ENCODE results near the gene OR52D1.

- no peak for TF ChIP-seq CTCF (conservative IDR thresholded peaks at IDR 0.05; ENCODE audit: low read depth, low read length)
- TF ChIP-seq POLR2A (IDR thresholded peaks at IDR 0.05; ENCODE audit: low read depth, low read length) = no peak
- TF ChIP-seq MXI1 (IDR thresholded peaks at IDR 0.05; ENCODE audit: borderline replicate concordance, low read depth, low read length) = no peak
- no peak for TF ChIP-seq CHD1 (IDR thresholded peaks at IDR 0.05; ENCODE audit: low read depth, low read length)
- no peak for TF ChIP-seq MAZ (IDR thresholded peaks at IDR 0.05; ENCODE audit: borderline replicate concordance, low read depth, low read length)
Measured at GRCh38 chr11:5531053-5531831, 42.8 kb downstream of the OR52D1 start.

Measured in IMR-90 (cell line).